Subcutaneous adipose tissue (tissue), 4 donors: Measurements from ENCODE around the gene RTF2. TPM values are rescaled to one million over a fixed set of nuclear protein-coding genes. Genes with fewer than 3 reads are reported as not detected.

Experiments
- small RNA-seq: library from RNA; depleted of rRNA; stranded (forward); fragments of <200 nt; gene quantifications from one replicate; pipeline ENCODE3, GENCODE V24; 2016
- total RNA-seq, 4 donors: library from RNA; depleted of rRNA; stranded (reverse); fragments of >200 nt; gene quantifications; one replicate each; pipeline ENCODE4 v1.1.0, GENCODE V29; 2016
- TF ChIP-seq, protein P1 (sequence below): fragments of 450-650 bp; IDR thresholded peaks from one replicate; pipeline ENCODE4 v1.5.1; 2016; ENCODE audit warnings: low read depth, mild to moderate bottlenecking, control low read depth, antibody characterized with exemption, moderate library complexity

Gene RTF2
- total RNA-seq, 4 donors from 2014 or later, result 43.2 to 76.6 (median 59.2) TPM

GRCh38 chr20:56551571-56551970 lies 83.1 kb downstream of the RTF2 start:
- TF ChIP-seq, protein P1, sequence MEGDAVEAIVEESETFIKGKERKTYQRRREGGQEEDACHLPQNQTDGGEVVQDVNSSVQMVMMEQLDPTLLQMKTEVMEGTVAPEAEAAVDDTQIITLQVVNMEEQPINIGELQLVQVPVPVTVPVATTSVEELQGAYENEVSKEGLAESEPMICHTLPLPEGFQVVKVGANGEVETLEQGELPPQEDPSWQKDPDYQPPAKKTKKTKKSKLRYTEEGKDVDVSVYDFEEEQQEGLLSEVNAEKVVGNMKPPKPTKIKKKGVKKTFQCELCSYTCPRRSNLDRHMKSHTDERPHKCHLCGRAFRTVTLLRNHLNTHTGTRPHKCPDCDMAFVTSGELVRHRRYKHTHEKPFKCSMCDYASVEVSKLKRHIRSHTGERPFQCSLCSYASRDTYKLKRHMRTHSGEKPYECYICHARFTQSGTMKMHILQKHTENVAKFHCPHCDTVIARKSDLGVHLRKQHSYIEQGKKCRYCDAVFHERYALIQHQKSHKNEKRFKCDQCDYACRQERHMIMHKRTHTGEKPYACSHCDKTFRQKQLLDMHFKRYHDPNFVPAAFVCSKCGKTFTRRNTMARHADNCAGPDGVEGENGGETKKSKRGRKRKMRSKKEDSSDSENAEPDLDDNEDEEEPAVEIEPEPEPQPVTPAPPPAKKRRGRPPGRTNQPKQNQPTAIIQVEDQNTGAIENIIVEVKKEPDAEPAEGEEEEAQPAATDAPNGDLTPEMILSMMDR, result no peak

GRCh38 chr20:56552911-56553629 lies 84.6 kb downstream of the RTF2 start:
- TF ChIP-seq, protein P1, result no peak

GRCh38 chr20:56554869-56555268 lies 86.4 kb downstream of the RTF2 start:
- TF ChIP-seq, protein P1, result no peak

DNA sequence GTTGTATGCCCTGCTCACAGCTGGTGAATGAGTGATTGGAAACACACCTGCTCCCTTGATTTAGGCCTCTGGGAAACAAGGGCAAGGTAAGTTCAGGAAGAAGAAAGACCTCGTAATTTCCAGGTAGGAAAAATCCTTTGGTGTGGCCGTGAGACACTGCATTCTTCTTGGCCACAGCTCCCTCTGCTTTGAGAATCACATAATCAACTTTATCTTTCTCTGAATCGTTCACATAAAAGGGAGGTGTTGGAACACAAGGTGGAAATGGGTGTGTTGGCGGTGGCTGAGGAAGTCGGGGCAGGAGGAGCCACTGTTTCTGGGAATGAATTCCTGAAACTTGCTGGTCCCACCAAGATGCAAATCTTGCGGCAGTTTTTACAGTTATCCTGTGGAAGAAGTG lies 90.5 kb downstream of the RTF2 start:
- TF ChIP-seq, protein P1, result no peak

DNA sequence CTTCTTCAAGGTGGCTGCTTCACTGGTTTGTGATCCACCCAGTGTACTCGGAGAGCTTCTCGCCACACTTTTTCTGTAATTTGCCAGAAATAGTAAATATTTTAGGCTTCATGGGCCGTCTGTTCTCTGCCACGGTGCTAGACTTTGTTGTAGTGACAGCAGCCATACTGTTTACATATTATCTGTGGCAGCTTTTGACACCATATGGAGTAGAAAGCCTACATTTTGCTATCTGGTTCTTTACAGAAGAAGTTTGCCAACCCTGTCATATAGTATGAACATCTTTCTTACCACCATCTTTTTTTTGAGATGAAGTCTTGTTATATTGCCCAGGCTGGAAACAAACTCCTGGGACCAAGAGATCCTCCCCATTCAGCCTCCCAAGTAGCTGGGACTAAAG lies 97.1 kb downstream of the RTF2 start:
- TF ChIP-seq, protein P1, result no peak

- TF ChIP-seq, protein P1, result no peak
These were observed 98.2 kb downstream of the RTF2 start for GRCh38 chr20:56566621-56567020.

Small RNA genes within 50 kb of the gene (small RNA-seq; reads per million reads assigned to genes)
- gene RPL39P, result not detected

Other genes with a start within 250 kb of the RTF2 start
- not detected for gene MC3R, start 219.9 kb upstream of the RTF2 start, total RNA-seq
- 10 to 100 TPM; 46.3 to 69.4 (median 57.4) TPM for gene FAM210B, start 109.7 kb upstream of the RTF2 start, total RNA-seq
- gene AURKA, start 76.4 kb upstream of the RTF2 start, total RNA-seq, result 1 to 10 TPM; 1.5 to 5.9 (median 2.3) TPM
- 10 to 100 TPM; 15.3 to 24.8 (median 20.2) TPM for gene CSTF1, start 76.0 kb upstream of the RTF2 start, total RNA-seq
- 10 to 100 TPM in 1 of 4 donors, 1 to 10 TPM in 2, under 1 TPM in 1; 0.94 to 16.5 (median 3.7) TPM for gene CASS4, start 56.4 kb upstream of the RTF2 start, total RNA-seq
- gene FAM209A, start 56.1 kb downstream of the RTF2 start, total RNA-seq, result 1 to 10 TPM in 1 of 4 donors, not detected in 3; 1.0 TPM
- not detected for gene FAM209B, start 64.6 kb downstream of the RTF2 start, total RNA-seq
- gene TFAP2C, start 160.7 kb downstream of the RTF2 start, total RNA-seq, result 1 to 10 TPM; 1.1 to 1.5 (median 1.3) TPM